Neural cell (in vitro differentiated cells): ENCODE data around the gene EPS8L2. TPM values are rescaled to one million over a fixed set of nuclear protein-coding genes. Genes with fewer than 3 reads are reported as not detected.
"Not testable (repeated sequence)": the region's sequence is repeated elsewhere in the genome, so short reads cannot be mapped to it uniquely, and the experiment has no call there.

Source experiments
- H2AFZ ChIP-seq: fragments of 200-600, 300-800 bp; sonication (generic), shearing (Covaris generic); 2 replicates; pipeline ENCODE4 v1.6.0; 2014; ENCODE audit warnings: low read depth, mild to moderate bottlenecking, antibody characterized with exemption, low read length, moderate library complexity
- H3F3A ChIP-seq: fragments of 200-600 bp; shearing (Covaris generic); 2 replicates; pipeline ENCODE4 v1.6.1; 2016; ENCODE audit warnings: mild to moderate bottlenecking, moderate library complexity, mixed read lengths, antibody characterized with exemption, low read length; ENCODE audit not compliant: insufficient read depth, poor library complexity, severe bottlenecking
- H3K27ac ChIP-seq: fragments of 200-600, 300-800 bp; sonication (generic), shearing (Covaris generic); 2 replicates; pipeline ENCODE4 v1.5.1; 2014; ENCODE audit warnings: mild to moderate bottlenecking, low read length, moderate library complexity
- H3K27me3 ChIP-seq: fragments of 300-800, 200-600 bp; sonication (generic), shearing (Covaris generic); 2 replicates; pipeline ENCODE4 v1.6.0; 2014; ENCODE audit warnings: mild to moderate bottlenecking, low read depth, low read length, moderate library complexity; ENCODE audit not compliant: insufficient read depth
- H3K36me3 ChIP-seq: fragments of 300-800, 200-600 bp; sonication (generic), shearing (Covaris generic); 2 replicates; pipeline ENCODE4 v1.5.1; 2014; ENCODE audit warnings: mild to moderate bottlenecking, antibody characterized with exemption, low read length, moderate library complexity; ENCODE audit not compliant: insufficient read depth
- H3K4me2 ChIP-seq: fragments of 300-800, 200-600 bp; sonication (generic), shearing (Covaris generic); 2 replicates; pipeline ENCODE4 v1.6.0; 2014; ENCODE audit warnings: mild to moderate bottlenecking, low read length
- H3K4me3 ChIP-seq: fragments of 300-800, 200-600 bp; sonication (generic), shearing (Covaris generic); 2 replicates; pipeline ENCODE4 v1.5.1; 2014; ENCODE audit warnings: mild to moderate bottlenecking, low read length, moderate library complexity
- H3K79me2 ChIP-seq: fragments of 200-600 bp; shearing (Covaris generic); replicated peaks from 2 replicates; pipeline ENCODE4 v1.6.0; 2014; ENCODE audit warnings: mild to moderate bottlenecking, low read length, moderate library complexity; ENCODE audit not compliant: insufficient read depth
- H3K9ac ChIP-seq: fragments of 300-800, 200-600 bp; sonication (generic), shearing (Covaris generic); 2 replicates; pipeline ENCODE4 v1.6.1; 2016; ENCODE audit warnings: mild to moderate bottlenecking, low read length, mixed read lengths
- H3K9me2 ChIP-seq: fragments of 200-600 bp; shearing (Covaris generic); 2 replicates; pipeline ENCODE4 v1.6.1; 2016; ENCODE audit warnings: mild to moderate bottlenecking, low read length, mixed read lengths; ENCODE audit not compliant: insufficient read depth
- H3K9me3 ChIP-seq: fragments of 200-600, 300-800 bp; sonication (generic), shearing (Covaris generic); 2 replicates; pipeline ENCODE4 v1.6.1; 2016; ENCODE audit warnings: mild to moderate bottlenecking, mixed run types, low read length, moderate library complexity, mixed read lengths
- H4K20me1 ChIP-seq: fragments of 200-600 bp; shearing (Covaris generic); 2 replicates; pipeline ENCODE4 v1.6.1; 2016; ENCODE audit warnings: mild to moderate bottlenecking, mixed run types; ENCODE audit not compliant: insufficient read depth
- CTCF ChIP-seq: fragments of 450-650 bp; IDR thresholded peaks from 2 replicates; pipeline ENCODE4 v1.5.1; 2014; ENCODE audit warnings: antibody characterized with exemption, mild to moderate bottlenecking, moderate library complexity; ENCODE audit not compliant: poor library complexity, severe bottlenecking
- EP300 ChIP-seq: fragments of 450-650 bp; conservative IDR thresholded peaks from 2 replicates; pipeline ENCODE4 v1.6.1; 2014; ENCODE audit warnings: antibody characterized with exemption, mild to moderate bottlenecking, moderate library complexity; ENCODE audit not compliant: poor library complexity, severe bottlenecking
- EZH2 ChIP-seq: fragments of 200-600, 300-800 bp; shearing (Covaris generic), sonication (generic); IDR thresholded peaks from 2 replicates; pipeline ENCODE4 v1.6.1; 2014; ENCODE audit warnings: antibody characterized with exemption, low read length, borderline replicate concordance, mild to moderate bottlenecking; ENCODE audit not compliant: insufficient read depth, poor library complexity, severe bottlenecking
- MXI1 ChIP-seq: fragments of 450-650 bp; conservative IDR thresholded peaks from 2 replicates; pipeline ENCODE4 v1.6.1; 2014; ENCODE audit warnings: antibody characterized with exemption, mild to moderate bottlenecking; ENCODE audit not compliant: poor library complexity, severe bottlenecking
- POLR2AphosphoS5 ChIP-seq: IDR thresholded peaks from 2 replicates; pipeline ENCODE4 v1.6.1; 2012
- RAD21 ChIP-seq: fragments of 450-650 bp; conservative IDR thresholded peaks from 2 replicates; pipeline ENCODE4 v1.6.1; 2014; ENCODE audit warnings: antibody characterized with exemption, mild to moderate bottlenecking, moderate library complexity
- SMC3 ChIP-seq: fragments of 450-650 bp; conservative IDR thresholded peaks from 2 replicates; pipeline ENCODE4 v1.6.1; 2014; ENCODE audit warnings: antibody characterized with exemption, mild to moderate bottlenecking, moderate library complexity; ENCODE audit not compliant: poor library complexity
- TAF1 ChIP-seq: IDR thresholded peaks from 2 replicates; pipeline ENCODE4 v1.6.1; 2012; ENCODE audit warnings: low read depth
- polyA plus RNA-seq: library from polyadenylated mRNA; depleted of rRNA; stranded (reverse); fragments of >200 nt; gene quantifications from 2 replicates; pipeline ENCODE4 v1.2.3, GENCODE V29; 2014
- TF ChIP-seq, protein P1 (sequence below): IDR thresholded peaks from 2 replicates; pipeline ENCODE4 v1.6.1; 2012; ENCODE audit warnings: borderline replicate concordance

EPS8L2 gene
- polyA plus RNA-seq, 1 donor from 2014 or later, result 7.5 TPM

DNA sequence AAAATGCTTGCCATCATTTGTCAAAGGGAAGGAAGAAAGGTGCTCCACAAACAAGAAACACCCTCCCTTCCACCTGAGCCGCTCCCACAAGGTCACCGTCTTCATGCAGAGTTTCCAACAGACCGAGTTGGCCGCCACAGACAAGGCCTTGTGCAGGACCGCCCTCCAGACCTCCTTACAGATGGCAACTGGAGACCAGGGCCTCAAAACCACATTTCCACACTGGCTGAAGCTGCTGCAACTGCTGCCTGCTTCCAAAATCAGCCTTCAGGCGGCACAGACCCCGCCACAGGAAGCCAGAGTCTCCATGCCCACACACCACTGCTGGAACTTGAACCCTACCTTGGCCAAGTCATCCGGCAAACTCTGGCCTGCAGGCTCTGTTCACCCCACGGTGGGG, 17.4 kb upstream of the EPS8L2 start:
- Histone ChIP-seq H3K36me3 (no peaks in the 10 kb centered on the region), H3K79me2 (peaks cover 13% of the 10 kb centered on the region), H3K27ac (no peak overlapping the region)

GRCh38 chr11:689625-690024, 16.4 kb upstream of the EPS8L2 start:
- no peak overlapping the region for H2AFZ ChIP-seq
- H3K4me2 ChIP-seq, result no peak overlapping the region
- no peak overlapping the region for H3K4me3 ChIP-seq
- no peaks in the 10 kb centered on the region for H4K20me1 ChIP-seq
- no peaks in the 10 kb centered on the region for H3K9me3 ChIP-seq
- H3K9me2 ChIP-seq, result no peaks in the 10 kb centered on the region
- peaks cover 18% of the 10 kb centered on the region for H3K79me2 ChIP-seq
- H3K36me3 ChIP-seq, result no peaks in the 10 kb centered on the region
- no peak for TF ChIP-seq POLR2AphosphoS5
- TF ChIP-seq EP300, result no peak
- no peak for TF ChIP-seq SMC3
- H3F3A ChIP-seq, result no peaks in the 10 kb centered on the region
- no peak overlapping the region for H3K9ac ChIP-seq
- H3K27me3 ChIP-seq, result no peaks in the 10 kb centered on the region
- H3K27ac ChIP-seq, result no peak overlapping the region

More for the DNA sequence above, 17.4 kb upstream of the EPS8L2 start:
- no peaks in the 10 kb centered on the region for H4K20me1 ChIP-seq
- no peak overlapping the region for H3K4me2 ChIP-seq
- H3K9ac ChIP-seq, result no peak overlapping the region
- no peaks in the 10 kb centered on the region for H3K9me3 ChIP-seq
- TF ChIP-seq, protein P1, sequence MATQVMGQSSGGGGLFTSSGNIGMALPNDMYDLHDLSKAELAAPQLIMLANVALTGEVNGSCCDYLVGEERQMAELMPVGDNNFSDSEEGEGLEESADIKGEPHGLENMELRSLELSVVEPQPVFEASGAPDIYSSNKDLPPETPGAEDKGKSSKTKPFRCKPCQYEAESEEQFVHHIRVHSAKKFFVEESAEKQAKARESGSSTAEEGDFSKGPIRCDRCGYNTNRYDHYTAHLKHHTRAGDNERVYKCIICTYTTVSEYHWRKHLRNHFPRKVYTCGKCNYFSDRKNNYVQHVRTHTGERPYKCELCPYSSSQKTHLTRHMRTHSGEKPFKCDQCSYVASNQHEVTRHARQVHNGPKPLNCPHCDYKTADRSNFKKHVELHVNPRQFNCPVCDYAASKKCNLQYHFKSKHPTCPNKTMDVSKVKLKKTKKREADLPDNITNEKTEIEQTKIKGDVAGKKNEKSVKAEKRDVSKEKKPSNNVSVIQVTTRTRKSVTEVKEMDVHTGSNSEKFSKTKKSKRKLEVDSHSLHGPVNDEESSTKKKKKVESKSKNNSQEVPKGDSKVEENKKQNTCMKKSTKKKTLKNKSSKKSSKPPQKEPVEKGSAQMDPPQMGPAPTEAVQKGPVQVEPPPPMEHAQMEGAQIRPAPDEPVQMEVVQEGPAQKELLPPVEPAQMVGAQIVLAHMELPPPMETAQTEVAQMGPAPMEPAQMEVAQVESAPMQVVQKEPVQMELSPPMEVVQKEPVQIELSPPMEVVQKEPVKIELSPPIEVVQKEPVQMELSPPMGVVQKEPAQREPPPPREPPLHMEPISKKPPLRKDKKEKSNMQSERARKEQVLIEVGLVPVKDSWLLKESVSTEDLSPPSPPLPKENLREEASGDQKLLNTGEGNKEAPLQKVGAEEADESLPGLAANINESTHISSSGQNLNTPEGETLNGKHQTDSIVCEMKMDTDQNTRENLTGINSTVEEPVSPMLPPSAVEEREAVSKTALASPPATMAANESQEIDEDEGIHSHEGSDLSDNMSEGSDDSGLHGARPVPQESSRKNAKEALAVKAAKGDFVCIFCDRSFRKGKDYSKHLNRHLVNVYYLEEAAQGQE, result no peak
- no peak for TF ChIP-seq CTCF
- no peak for TF ChIP-seq MXI1
- no peak for TF ChIP-seq EP300
- no peak for TF ChIP-seq TAF1
- no peak for TF ChIP-seq SMC3
- TF ChIP-seq RAD21, result no peak
- TF ChIP-seq EZH2, result no peak
- TF ChIP-seq POLR2AphosphoS5, result no peak
- H3K9me2 ChIP-seq, result no peaks in the 10 kb centered on the region
- H3K27me3 ChIP-seq, result no peaks in the 10 kb centered on the region
- H3F3A ChIP-seq, result no peaks in the 10 kb centered on the region
- no peak overlapping the region for H2AFZ ChIP-seq
- H3K4me3 ChIP-seq, result no peak overlapping the region

DNA sequence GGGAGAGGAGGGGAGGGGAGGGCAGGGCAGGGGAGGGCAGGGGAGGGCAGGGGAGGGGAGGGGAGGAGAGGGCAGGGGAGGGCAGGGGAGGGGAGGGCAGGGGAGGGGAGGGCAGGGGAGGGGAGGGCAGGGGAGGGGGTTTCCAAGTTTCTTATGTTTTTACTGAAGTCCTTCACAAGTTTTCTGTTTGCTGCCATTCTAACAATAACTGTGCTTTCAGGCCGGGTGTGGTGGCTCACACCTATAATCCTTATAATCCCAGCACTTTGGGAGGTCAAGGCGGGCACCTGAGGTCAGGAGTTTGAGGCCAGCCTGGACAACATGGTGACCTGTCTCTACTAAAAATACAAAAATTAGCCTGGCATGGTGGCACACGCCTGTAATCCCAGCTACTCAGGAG, 15.8 kb upstream of the EPS8L2 start:
- not testable (repeated sequence) for H3K36me3 ChIP-seq, H4K20me1 ChIP-seq

More for the DNA sequence above, 15.8 kb upstream of the EPS8L2 start:
- H3K9me3 ChIP-seq, H2AFZ ChIP-seq, H3K9me2 ChIP-seq, H3K9ac ChIP-seq, H3K4me2 ChIP-seq, H3K27ac ChIP-seq, H3K4me3 ChIP-seq, H3F3A ChIP-seq, H3K27me3 ChIP-seq: not testable (repeated sequence)
- peaks cover 18% of the 10 kb centered on the region for H3K79me2 ChIP-seq
